Posterior vena cava (tissue), 2 donors: ENCODE measurements around the gene ATP2B2. TPM values are rescaled to one million over a fixed set of nuclear protein-coding genes. Genes with fewer than 3 reads are reported as not detected.

ENCODE experiments used
- DNase-seq: peaks from one replicate; pipeline ENCODE4 v3.0.0-alpha.2; 2020; ENCODE audit warnings: low spot score
- intact Hi-C, 2 donors: fragments of 100-400 bp; cut with DNase I; formaldehyde crosslinking; loops; one replicate each; pipeline versions ENCODE4 v1.14.1 to v1.14.2; 2022 to 2023
- total RNA-seq, 2 donors: library from RNA; stranded (reverse); fragmentation: NEBNext Ultra II Directional; extraction: Animal tissue kit (Norgen Biotek cat#: 25700); gene quantifications; one replicate each; pipeline ENCODE4 v1.2.1, GENCODE V29; 2021
- donor health status: DM: yes; HTN: yes; CAD: no.
- donor health status: DM: yes; HTN: yes; CAD: no.

Gene ATP2B2
- total RNA-seq, 2 donors from 2014 or later: 0.29 to 0.42 TPM

GRCh38 chr3:10480871-10481378 lies 24.5 kb downstream of the ATP2B2 start:
- DNase-seq: no peak
- intact Hi-C loops: no loop called here

GRCh38 chr3:10479311-10479710 lies 26.1 kb downstream of the ATP2B2 start:
- intact Hi-C loops: no loop called here

GRCh38 chr3:10475983-10476382 lies 29.4 kb downstream of the ATP2B2 start:
- intact Hi-C loops: no loop called here
- no peak for DNase-seq

More at GRCh38 chr3:10479311-10479710, 26.1 kb downstream of the ATP2B2 start:
- no peak for DNase-seq

GRCh38 chr3:10474847-10475246 lies 30.5 kb downstream of the ATP2B2 start:
- no peak for DNase-seq
- intact Hi-C loops: no loop called here

- intact Hi-C loops: no loop called here
- no peak for DNase-seq
These were observed 31.1 kb downstream of the ATP2B2 start for GRCh38 chr3:10474275-10474646.

GRCh38 chr3:10473581-10474274 lies 31.7 kb downstream of the ATP2B2 start:
- intact Hi-C loops: no loop called here
- DNase-seq: no peak

- no peak for DNase-seq
- intact Hi-C loops: no loop called here
These were observed 32.4 kb downstream of the ATP2B2 start for GRCh38 chr3:10472877-10473440.

GRCh38 chr3:10471054-10471688 lies 34.2 kb downstream of the ATP2B2 start:
- no peak for DNase-seq
- intact Hi-C loops: no loop called here

- intact Hi-C loops: no loop called here
- DNase-seq: no peak
These were observed 35.0 kb downstream of the ATP2B2 start for GRCh38 chr3:10470120-10471053.

GRCh38 chr3:10469441-10470119 lies 35.8 kb downstream of the ATP2B2 start:
- no peak for DNase-seq
- intact Hi-C loops: no loop called here

- DNase-seq: no peak
- intact Hi-C loops: no loop called here
These were observed 36.6 kb downstream of the ATP2B2 start for GRCh38 chr3:10468613-10469354.

- intact Hi-C loops: no loop called here
- no peak for DNase-seq
These were observed 37.3 kb downstream of the ATP2B2 start for GRCh38 chr3:10467904-10468612.

- DNase-seq: no peak
- intact Hi-C loops: no loop called here
These were observed 38.2 kb downstream of the ATP2B2 start for GRCh38 chr3:10467204-10467603.

GRCh38 chr3:10466186-10466585 lies 39.2 kb downstream of the ATP2B2 start:
- intact Hi-C loops: no loop called here
- DNase-seq: no peak

GRCh38 chr3:10465161-10465560 lies 40.2 kb downstream of the ATP2B2 start:
- intact Hi-C loops: no loop called here
- no peak for DNase-seq

GRCh38 chr3:10463533-10464434 lies 41.6 kb downstream of the ATP2B2 start:
- intact Hi-C loops: no loop called here
- DNase-seq: no peak
